HCT116 (cell line): ENCODE results near the gene CERS2. TPM values are rescaled to one million over a fixed set of nuclear protein-coding genes. Genes with fewer than 3 reads are reported as not detected.

ENCODE experiments used
- ATAC-seq: fragments of 200-7000 bp; cut with Tn5 transposase; 2 replicates; pipeline ENCODE4 v1.9.1; 2020; ENCODE audit warnings: mild to moderate bottlenecking, moderate library complexity
- BruUV-seq: library from RNA; stranded (reverse); fragments of 400-500 nt; replicated peaks from 2 replicates; lab custom pipeline; 2021; lab: Mats Ljungman, UMichigan
- CTCF ChIA-PET: fragments of 300-600 bp; sonication (Branson Sonifier 250); formaldehyde crosslinking; loops from one replicate; lab custom pipeline; 2021; ENCODE audit warnings: antibody characterized with exemption; lab: Charles Lee
- POLR2A ChIA-PET: fragments of 300-600, 350-600 bp; sonication (Branson Sonifier 250); formaldehyde crosslinking; loops from one replicate; lab custom pipeline; 2021; ENCODE audit warnings: antibody characterized with exemption; lab: Charles Lee
- RAD21 ChIA-PET, 2 experiments: fragments of 300-600 bp; sonication (Branson Sonifier 250); formaldehyde crosslinking; loops; one replicate each; lab custom pipeline; 2023; ENCODE audit warnings: low total read pairs in 2 of 2; ENCODE audit not compliant: uncharacterized antibody in 2 of 2, unreplicated experiment in 2 of 2, low non-redundant PET in 1 of 2; lab: Charles Lee
- DNase-seq: peaks from one replicate; pipeline ENCODE4 v3.0.0-alpha.2; 2010; ENCODE audit warnings: low read depth, low spot score
- H2AFZ ChIP-seq: fragments of 200-600 bp; shearing (Covaris generic), sonication (generic); 2 replicates; pipeline ENCODE4 v1.6.1; 2017; ENCODE audit warnings: low read depth, mixed run types, mixed read lengths, antibody characterized with exemption, low read length; ENCODE audit not compliant: poor library complexity, severe bottlenecking
- H3K27ac ChIP-seq: 2 replicates; pipeline ENCODE4 v1.5.1; 2012; ENCODE audit warnings: low read depth, low read length
- H3K27me3 ChIP-seq: fragments of 200-600 bp; sonication (generic); 2 replicates; pipeline ENCODE4 v1.6.1; 2016; ENCODE audit warnings: mixed run types, low read length, mixed read lengths; ENCODE audit not compliant: insufficient read depth
- H3K36me3 ChIP-seq, 2 experiments: fragments of 200-500 bp in 1 of 2; fragments of 200-600 bp in 1 of 2; sonication (Bioruptor generic) in 1 of 2; sonication (generic) in 1 of 2; 2 replicates each; pipeline versions ENCODE4 v1.5.1 to v1.6.1; 2014 to 2016; ENCODE audit warnings: low read length in 2 of 2, inconsistent platforms in 1 of 2, mixed read lengths in 1 of 2, mixed run types in 1 of 2; ENCODE audit not compliant: insufficient read depth in 2 of 2, control insufficient read depth in 1 of 2
- H3K4me1 ChIP-seq, 2 experiments: fragments of 200-600 bp in 1 of 2; sonication (generic) in 1 of 2; 2 replicates each; pipeline versions ENCODE4 v1.5.1 to v1.6.1; 2012 to 2017; ENCODE audit warnings: low read length in 2 of 2, inconsistent platforms in 1 of 2, mild to moderate bottlenecking in 1 of 2, mixed read lengths in 1 of 2, mixed run types in 1 of 2, moderate library complexity in 1 of 2; ENCODE audit not compliant: insufficient read depth in 2 of 2, control insufficient read depth in 1 of 2
- H3K4me2 ChIP-seq: fragments of 200-600 bp; sonication (generic); 2 replicates; pipeline ENCODE4 v1.6.1; 2017; ENCODE audit warnings: mixed run types, low read length, mixed read lengths
- H3K4me3 ChIP-seq, 2 experiments: fragments of 200-600 bp in 1 of 2; sonication (generic) in 1 of 2; replicated peaks in 1 of 2; 2 replicates each; pipeline ENCODE4 v1.5.1; 2011 to 2016; ENCODE audit warnings: low read length in 2 of 2, control low read depth in 1 of 2, low read depth in 1 of 2, mild to moderate bottlenecking in 1 of 2, mixed read lengths in 1 of 2, mixed run types in 1 of 2
- H3K79me2 ChIP-seq: fragments of 200-600 bp; sonication (generic); 2 replicates; pipeline ENCODE4 v1.6.1; 2017; ENCODE audit warnings: mild to moderate bottlenecking, mixed run types, low read length, moderate library complexity, mixed read lengths; ENCODE audit not compliant: insufficient read depth
- H3K9ac ChIP-seq: fragments of 200-600 bp; sonication (generic); 2 replicates; pipeline ENCODE4 v1.6.1; 2016; ENCODE audit warnings: low read length, mixed read lengths
- H3K9me2 ChIP-seq: fragments of 200-600 bp; sonication (generic), shearing (Covaris generic); 2 replicates; pipeline ENCODE4 v1.6.1; 2017; ENCODE audit warnings: mixed run types, mild to moderate bottlenecking, moderate library complexity; ENCODE audit not compliant: insufficient read depth
- H3K9me3 ChIP-seq, 2 experiments: fragments of 200-500 bp in 1 of 2; fragments of 200-600 bp in 1 of 2; sonication (Bioruptor generic) in 1 of 2; sonication (generic) in 1 of 2; 2 replicates each; pipeline ENCODE4 v1.6.1; 2014 to 2017; ENCODE audit warnings: low read length in 2 of 2, mixed read lengths in 2 of 2, inconsistent platforms in 1 of 2, low read depth in 1 of 2, mild to moderate bottlenecking in 1 of 2, mixed run types in 1 of 2, moderate library complexity in 1 of 2; ENCODE audit not compliant: control insufficient read depth in 1 of 2, insufficient read depth in 1 of 2
- H4K20me1 ChIP-seq: fragments of 200-600 bp; sonication (generic), shearing (Covaris generic); 2 replicates; pipeline ENCODE4 v1.6.1; 2017; ENCODE audit warnings: mixed run types, mild to moderate bottlenecking, moderate library complexity; ENCODE audit not compliant: insufficient read depth
- CBX3 ChIP-seq: IDR thresholded peaks from 2 replicates; pipeline ENCODE4 v1.6.1; 2012; ENCODE audit warnings: low read depth
- CEBPB ChIP-seq: IDR thresholded peaks from 2 replicates; pipeline ENCODE4 v1.6.1; 2012; ENCODE audit warnings: low read depth
- EGR1 ChIP-seq: IDR thresholded peaks from 2 replicates; pipeline ENCODE4 v1.6.1; 2012; ENCODE audit warnings: low read depth
- EZH2 ChIP-seq: fragments of 200-600 bp; sonication (generic); IDR thresholded peaks from 2 replicates; pipeline ENCODE4 v1.6.1; 2017; ENCODE audit warnings: antibody characterized with exemption, mixed run types
- FOSL1 ChIP-seq: IDR thresholded peaks from 2 replicates; pipeline ENCODE4 v1.6.1; 2012; ENCODE audit warnings: low read depth
- JUND ChIP-seq: IDR thresholded peaks from 2 replicates; pipeline ENCODE4 v1.6.1; 2012
- POLR2A ChIP-seq: IDR thresholded peaks from 2 replicates; pipeline ENCODE4 v1.7.0; 2011; ENCODE audit warnings: borderline replicate concordance; ENCODE audit not compliant: insufficient read depth, insufficient read length; ENCODE audit errors: extremely low read depth
- POLR2AphosphoS5 ChIP-seq: IDR thresholded peaks from 2 replicates; pipeline ENCODE4 v1.6.1; 2011; ENCODE audit warnings: mild to moderate bottlenecking, low read depth, low read length, moderate library complexity
- RAD21 ChIP-seq: IDR thresholded peaks from 2 replicates; pipeline ENCODE4 v1.6.1; 2012; ENCODE audit warnings: low read depth, mild to moderate bottlenecking
- SIN3A ChIP-seq: IDR thresholded peaks from 2 replicates; pipeline ENCODE4 v1.6.1; 2012; ENCODE audit warnings: low read depth
- SRF ChIP-seq: IDR thresholded peaks from 2 replicates; pipeline ENCODE4 v1.6.1; 2012; ENCODE audit warnings: low read depth
- YY1 ChIP-seq: IDR thresholded peaks from 2 replicates; pipeline ENCODE4 v1.6.1; 2011; ENCODE audit warnings: low read length, low read depth, moderate library complexity, mild to moderate bottlenecking; ENCODE audit not compliant: insufficient replicate concordance; ENCODE audit errors: extremely low read depth
- ZFX ChIP-seq: fragments of 450-650 bp; IDR thresholded peaks from 2 replicates; pipeline ENCODE4 v1.6.1; 2017
- intact Hi-C: fragments of 100-400 bp; cut with micrococcal nuclease; formaldehyde crosslinking; loops from 2 replicates; pipeline ENCODE4 v1.10.0; 2022
- total RNA-seq: library from RNA; stranded (reverse); gene quantifications from one replicate; pipeline ENCODE4 v1.2.1, GENCODE V29; 2021; ENCODE audit not compliant: unreplicated experiment
- TF ChIP-seq, protein P1 (sequence below): IDR thresholded peaks from 2 replicates; pipeline ENCODE4 v1.6.1; 2011; ENCODE audit warnings: mild to moderate bottlenecking, low read length, moderate library complexity; ENCODE audit not compliant: insufficient replicate concordance; ENCODE audit errors: extremely low read depth
- TF ChIP-seq, protein P2 (sequence below): IDR thresholded peaks from 2 replicates; pipeline ENCODE4 v1.6.1; 2012
- TF ChIP-seq, protein P3 (sequence below): IDR thresholded peaks from 2 replicates; pipeline ENCODE4 v1.6.1; 2012

Gene CERS2
- total RNA-seq, 1 experiment from 2014 or later = 218 TPM

DNA sequence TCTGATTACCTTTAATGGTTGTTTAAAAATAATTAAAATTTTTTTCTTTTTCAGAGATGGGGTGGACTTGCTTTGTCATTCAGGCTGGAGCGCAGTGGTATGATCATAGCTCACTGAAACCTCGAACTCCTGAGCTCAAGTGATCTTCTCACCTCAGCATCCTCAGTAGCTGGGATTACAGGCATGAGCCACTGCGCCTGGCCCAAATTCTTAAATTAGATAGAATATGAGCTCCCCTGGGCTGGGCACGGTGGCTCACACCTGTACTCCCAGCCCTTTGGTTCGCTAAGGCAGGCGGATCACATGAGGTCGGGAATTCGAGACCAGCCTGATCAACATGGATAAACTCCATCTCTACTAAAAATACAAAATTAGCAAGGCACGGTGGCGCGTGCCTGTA is 17.0 kb downstream of the CERS2 start:
- intact Hi-C loops = no loop called here
- H2AFZ ChIP-seq = no peak overlapping the region
- no peak overlapping the region for H3K4me3 ChIP-seq
- peaks cover 40 to 45% of the 10 kb centered on the region in 2 experiments for H3K36me3 ChIP-seq
- no peaks in the 10 kb centered on the region for H3K27me3 ChIP-seq
- no TSS peak for BruUV-seq
- CTCF ChIA-PET = interaction anchor here (0.5 kb wide), 1 partner anchor 157 kb away, joined by 3 read pairs; no protein-coding TSS in a partner anchor
- POLR2A ChIA-PET = no interaction called here
- DNase-seq (no peak), ATAC-seq (no peak)
- RAD21 ChIA-PET = interaction anchor here in 1 of 2 experiments (0.7 kb wide), 1 partner anchor 1054 kb away, joined by 3 read pairs; no protein-coding TSS in a partner anchor
- no peaks in the 10 kb centered on the region for H4K20me1 ChIP-seq
- H3K4me1 ChIP-seq = no peaks in the 10 kb centered on the region
- no peak overlapping the region for H3K27ac ChIP-seq
- no peaks in the 10 kb centered on the region for H3K9me3 ChIP-seq
- H3K4me2 ChIP-seq = no peak overlapping the region
- TF ChIP-seq, protein P1, sequence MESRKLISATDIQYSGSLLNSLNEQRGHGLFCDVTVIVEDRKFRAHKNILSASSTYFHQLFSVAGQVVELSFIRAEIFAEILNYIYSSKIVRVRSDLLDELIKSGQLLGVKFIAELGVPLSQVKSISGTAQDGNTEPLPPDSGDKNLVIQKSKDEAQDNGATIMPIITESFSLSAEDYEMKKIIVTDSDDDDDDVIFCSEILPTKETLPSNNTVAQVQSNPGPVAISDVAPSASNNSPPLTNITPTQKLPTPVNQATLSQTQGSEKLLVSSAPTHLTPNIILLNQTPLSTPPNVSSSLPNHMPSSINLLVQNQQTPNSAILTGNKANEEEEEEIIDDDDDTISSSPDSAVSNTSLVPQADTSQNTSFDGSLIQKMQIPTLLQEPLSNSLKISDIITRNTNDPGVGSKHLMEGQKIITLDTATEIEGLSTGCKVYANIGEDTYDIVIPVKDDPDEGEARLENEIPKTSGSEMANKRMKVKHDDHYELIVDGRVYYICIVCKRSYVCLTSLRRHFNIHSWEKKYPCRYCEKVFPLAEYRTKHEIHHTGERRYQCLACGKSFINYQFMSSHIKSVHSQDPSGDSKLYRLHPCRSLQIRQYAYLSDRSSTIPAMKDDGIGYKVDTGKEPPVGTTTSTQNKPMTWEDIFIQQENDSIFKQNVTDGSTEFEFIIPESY = no peak
- no peak for TF ChIP-seq EZH2
- TF ChIP-seq, protein P2, sequence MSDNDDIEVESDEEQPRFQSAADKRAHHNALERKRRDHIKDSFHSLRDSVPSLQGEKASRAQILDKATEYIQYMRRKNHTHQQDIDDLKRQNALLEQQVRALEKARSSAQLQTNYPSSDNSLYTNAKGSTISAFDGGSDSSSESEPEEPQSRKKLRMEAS = no peak
- TF ChIP-seq FOSL1 = no peak
- TF ChIP-seq SRF = no peak
- TF ChIP-seq ZFX = no peak
- no peak for TF ChIP-seq JUND
- TF ChIP-seq, protein P3, sequence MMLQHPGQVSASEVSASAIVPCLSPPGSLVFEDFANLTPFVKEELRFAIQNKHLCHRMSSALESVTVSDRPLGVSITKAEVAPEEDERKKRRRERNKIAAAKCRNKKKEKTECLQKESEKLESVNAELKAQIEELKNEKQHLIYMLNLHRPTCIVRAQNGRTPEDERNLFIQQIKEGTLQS = no peak
- TF ChIP-seq POLR2A = no peak
- no peak for TF ChIP-seq YY1
- no peak for TF ChIP-seq RAD21
- TF ChIP-seq SIN3A = no peak
- TF ChIP-seq POLR2AphosphoS5 = no peak
- TF ChIP-seq CBX3 = no peak
- TF ChIP-seq CEBPB = no peak
- no peak for TF ChIP-seq EGR1
- no peaks in the 10 kb centered on the region for H3K79me2 ChIP-seq
- no peak overlapping the region for H3K9ac ChIP-seq
- H3K9me2 ChIP-seq = no peaks in the 10 kb centered on the region
